Occipital lobe (tissue), 2 donors: ENCODE results near the gene IFNL2. TPM values are rescaled to one million over a fixed set of nuclear protein-coding genes. Genes with fewer than 3 reads are reported as not detected.
"Not testable (repeated sequence)": the region's sequence is repeated elsewhere in the genome, so short reads cannot be mapped to it uniquely, and the experiment has no call there.

Experiments
- DNase-seq: peaks from one replicate; lab custom pipeline; 2025; lab: John Stamatoyannopoulos, UW
- total RNA-seq: library from RNA; depleted of rRNA; stranded (reverse); fragments of >200 nt; gene quantifications from one replicate; pipeline ENCODE4 v1.2.3, GENCODE V29; 2014

IFNL2 gene
- total RNA-seq, 1 donor from 2014 or later: not detected

DNA sequence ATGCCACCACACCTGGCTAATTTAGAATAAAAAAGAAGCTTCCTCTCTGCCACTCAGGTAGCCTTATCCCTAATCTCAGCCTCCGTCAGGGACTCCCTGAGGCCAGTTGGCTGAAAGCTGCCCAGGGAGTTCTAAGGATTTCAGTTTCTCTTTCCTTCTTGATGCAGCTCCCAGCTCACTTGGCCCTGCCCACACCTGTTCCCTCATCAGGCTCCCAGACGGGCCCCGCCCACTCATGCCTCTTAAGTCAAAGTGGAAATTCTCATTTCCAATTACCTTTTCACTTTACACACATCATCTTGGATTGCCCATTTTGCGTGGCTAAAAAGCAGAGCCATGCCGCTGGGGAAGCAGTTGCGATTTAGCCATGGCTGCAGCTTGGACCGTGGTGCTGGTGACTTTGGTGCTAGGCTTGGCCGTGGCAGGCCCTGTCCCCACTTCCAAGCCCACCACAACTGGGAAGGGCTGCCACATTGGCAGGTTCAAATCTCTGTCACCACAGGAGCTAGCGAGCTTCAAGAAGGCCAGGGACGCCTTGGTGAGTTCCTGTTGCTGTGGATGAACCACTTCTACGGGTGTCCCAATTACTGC lies 28.0 kb downstream of the IFNL2 start, which contains the start of gene IFNL1:
IFNL1 (plus strand) TSS at position 353 of the 591 bp plus-strand sequence; CDS start at position 368, 15 bp downstream.
- DNase-seq: no peak

DNA sequence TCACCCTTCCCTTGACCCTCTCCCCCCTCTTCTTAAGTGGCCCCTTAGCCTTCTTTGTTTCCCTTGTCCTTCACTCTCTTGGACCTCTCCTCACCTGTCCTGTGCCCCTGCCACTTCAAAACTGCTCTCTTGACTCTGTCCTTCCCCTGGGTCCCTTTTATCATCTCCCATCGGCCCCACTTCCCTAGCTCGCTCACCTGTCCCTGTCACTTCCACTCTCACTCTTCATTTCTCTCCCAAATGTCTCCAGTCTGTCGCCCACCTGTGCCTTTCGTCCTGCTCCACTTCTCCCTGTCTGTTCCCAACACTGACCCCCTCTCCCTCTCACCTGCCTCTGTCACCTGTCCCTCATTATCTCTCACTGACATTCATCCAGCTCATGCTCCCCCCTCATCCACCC lies 28.7 kb downstream of the IFNL2 start:
- DNase-seq: no peak

DNA sequence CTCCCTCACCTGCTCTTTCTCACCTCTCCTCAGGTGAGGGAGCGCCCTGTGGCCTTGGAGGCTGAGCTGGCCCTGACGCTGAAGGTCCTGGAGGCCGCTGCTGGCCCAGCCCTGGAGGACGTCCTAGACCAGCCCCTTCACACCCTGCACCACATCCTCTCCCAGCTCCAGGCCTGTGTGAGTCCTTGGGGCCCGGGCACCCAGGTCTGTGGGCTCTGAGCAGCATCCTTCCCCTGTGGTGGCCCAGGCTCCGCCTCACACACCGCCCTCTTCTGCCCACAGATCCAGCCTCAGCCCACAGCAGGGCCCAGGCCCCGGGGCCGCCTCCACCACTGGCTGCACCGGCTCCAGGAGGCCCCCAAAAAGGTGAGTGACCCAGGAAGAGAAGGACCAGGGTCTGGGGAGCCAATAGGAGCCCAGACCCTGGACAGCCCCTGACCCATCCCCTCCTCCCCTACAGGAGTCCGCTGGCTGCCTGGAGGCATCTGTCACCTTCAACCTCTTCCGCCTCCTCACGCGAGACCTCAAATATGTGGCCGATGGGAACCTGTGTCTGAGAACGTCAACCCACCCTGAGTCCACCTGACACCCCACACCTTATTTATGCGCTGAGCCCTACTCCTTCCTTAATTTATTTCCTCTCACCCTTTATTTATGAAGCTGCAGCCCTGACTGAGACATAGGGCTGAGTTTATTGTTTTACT lies 29.9 kb downstream of the IFNL2 start:
- no peak for DNase-seq

DNA sequence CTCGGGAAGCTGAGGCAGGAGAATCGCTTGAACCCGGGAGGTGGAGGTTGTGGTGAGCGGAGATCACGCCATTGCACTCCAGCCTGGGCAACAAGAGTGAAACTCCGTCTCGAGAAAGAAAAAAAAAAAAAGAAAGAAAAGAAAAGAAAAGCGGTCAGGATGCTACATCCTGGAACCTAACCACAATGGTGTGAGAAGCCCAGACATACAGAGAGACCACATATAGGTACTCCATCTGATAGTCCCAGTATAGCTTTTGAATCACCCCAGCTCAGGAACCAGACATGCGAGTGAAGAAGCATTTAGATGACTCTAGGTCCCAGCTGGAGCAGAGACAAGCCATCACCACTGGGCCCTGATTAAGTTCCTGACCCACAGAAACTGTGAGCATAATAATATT lies 31.2 kb downstream of the IFNL2 start:
- DNase-seq: no peak

DNA sequence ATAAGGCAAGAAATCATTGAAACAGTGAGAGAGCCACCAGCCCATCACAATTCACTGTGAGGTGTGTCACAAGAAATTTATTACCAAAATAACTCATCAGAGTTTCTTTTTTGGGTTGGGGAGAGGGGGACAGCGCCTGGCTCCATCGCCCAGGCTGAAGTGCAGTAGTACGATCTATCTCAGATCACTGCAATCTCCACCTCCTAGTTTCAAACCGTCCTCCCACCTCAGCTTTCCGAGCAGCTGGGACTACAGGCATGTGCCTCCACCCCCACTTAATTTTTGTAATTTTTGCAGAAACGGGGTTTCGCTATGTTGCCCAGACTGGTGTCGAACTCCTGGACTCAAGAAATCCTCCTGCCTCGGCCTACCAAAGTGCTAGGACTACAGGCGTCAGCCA lies 31.6 kb downstream of the IFNL2 start:
- no peak for DNase-seq

DNA sequence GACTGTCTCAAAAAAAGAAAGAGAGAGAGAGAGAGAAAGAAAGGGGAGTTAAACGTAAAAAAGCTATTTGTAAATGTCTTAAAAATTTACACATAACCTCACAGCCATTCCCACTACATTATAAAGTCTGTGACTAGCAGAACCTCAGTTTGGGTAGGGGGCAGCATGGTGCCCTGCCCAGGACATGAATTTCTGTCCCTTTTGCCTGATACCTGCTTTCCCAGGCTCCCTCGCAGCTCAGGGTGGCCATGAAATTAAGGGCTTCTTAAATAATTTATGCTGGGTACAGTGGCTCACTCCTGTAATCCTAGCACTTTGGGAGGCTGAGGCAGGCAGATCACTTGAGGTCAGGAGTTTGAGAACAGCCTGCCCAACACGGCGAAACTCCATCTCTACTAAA lies 32.8 kb downstream of the IFNL2 start:
- DNase-seq: no peak

DNA sequence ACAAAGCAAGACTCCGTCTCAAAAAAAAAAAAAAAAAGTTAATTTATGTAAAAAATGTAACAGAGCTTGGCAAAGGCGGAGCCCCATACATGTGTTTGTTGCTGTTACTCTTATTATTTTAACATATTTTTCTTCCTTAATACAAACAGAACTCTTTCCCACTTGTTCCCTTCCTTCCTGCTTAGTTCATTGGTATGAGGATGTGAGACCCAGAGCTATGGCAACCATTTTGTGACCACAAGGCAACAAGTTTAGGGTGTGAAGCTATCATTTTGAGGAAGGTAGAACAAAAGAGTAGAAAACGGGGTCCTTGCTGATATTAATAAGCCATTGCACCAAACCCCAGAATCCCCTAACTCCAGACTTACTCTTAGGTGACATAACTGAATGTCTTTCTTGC lies 33.4 kb downstream of the IFNL2 start:
- no peak for DNase-seq

DNA sequence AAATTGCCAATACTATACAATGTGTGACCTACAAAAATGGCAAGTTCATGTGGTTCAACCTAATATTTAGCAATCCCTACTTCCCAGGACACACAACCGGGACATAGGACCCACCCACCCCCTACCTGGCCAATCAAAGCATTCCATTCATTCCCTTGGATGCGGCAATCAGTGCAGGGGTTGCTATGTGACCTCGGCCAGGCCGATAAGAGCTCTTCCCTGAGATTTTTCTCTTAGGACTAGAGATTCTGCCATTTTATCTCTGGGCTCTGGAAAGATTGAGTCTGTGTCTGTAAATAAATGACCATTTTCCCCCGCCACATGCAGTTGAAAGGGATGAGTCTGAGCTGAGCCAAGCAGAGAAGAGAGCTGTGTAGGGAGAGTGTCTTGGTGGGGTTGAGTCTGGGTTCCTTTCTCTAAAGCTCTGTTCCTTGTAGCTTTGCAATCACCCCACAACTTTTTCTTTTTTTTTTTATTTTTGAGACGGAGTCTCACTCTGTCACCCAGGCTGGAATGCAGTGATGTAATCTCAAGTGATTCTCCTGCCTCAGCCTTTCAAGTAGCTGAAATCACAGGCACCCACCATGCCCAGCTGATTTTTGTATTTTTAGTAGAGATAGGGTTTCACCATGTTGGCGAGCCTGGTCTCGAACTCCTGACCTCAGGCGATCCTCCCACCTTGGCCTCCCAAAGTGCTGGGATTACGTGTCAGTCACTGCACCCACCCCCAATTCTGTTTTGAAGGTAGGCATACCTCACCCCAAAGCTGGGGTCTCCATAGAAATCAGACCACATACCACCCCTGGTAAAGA lies 35.4 kb downstream of the IFNL2 start:
- no peak for DNase-seq

DNA sequence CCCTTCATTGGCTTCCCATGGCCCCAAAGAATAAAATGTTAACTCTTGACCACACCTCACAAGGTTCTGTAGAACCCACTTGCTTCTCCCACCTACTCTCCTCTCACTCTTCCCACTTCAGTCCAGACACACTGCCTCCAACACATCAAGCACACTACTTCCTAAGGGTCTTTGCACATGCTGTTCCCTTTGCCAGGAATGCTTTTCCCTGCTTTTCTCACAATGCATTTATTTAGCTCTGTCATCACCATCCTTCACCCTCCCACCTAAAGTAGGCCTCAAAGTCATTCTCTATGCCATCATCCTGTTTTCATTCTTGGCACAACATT lies 36.0 kb downstream of the IFNL2 start:
- DNase-seq: no peak

DNA sequence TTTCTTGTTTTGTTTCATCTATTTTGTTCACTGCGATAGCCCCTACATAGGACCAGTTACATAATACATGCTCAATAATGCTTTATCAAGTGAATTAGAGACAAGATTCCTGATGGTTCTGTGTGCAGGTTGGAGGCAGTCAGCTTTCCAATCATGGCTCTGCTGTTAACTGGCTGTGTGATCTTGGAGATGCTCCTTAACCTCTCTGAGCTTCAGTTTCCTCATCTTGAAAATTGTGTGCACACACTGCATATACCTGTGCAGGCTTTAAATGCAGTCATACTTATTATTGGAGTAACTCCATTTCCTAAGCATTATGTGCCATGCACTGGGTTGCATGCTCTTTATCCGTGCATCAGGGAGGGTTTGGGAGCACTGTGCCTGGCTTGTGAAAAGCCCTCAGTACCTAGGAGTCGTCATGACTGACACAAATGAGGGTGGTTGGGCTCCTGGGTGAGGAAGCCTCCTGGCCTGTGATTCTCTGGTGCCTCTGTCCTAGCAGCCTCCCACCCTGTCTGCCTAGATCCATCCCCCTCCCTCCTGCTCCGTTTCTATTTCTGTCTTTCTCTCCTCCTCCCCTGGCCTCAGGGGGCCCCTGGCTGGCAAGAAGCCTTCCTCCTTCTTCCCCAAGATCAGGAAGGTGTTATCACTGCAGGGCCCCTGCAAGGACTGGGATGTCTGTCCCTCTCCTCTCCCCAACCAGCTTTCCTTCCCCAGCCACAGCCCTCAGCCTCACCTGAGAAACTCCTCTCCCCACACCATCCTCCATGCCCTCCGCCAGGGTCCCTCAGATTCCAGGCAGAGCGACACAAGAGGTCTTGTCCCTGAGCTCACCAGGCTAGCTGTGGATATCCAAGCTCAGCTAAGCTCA lies 36.7 kb downstream of the IFNL2 start:
- no peak for DNase-seq

DNA sequence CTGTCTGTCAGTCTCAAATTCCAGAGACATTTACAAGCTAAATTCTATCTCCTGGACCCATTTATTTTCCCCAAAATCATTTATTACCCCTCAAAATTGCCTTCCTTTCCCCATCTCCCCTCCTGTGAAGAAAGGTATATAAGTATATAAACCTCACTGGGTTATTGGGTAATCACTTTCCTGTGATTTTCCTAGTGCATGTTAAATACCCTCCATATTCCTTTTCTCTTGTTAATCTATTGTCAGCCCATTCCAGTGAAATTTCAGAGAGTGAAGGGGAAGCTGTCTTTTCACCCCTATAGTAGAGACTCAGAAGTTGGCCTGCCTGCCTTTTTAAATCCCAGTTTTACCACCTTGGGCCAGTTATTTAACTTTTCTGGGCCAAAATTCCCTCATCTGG lies 37.9 kb downstream of the IFNL2 start:
- DNase-seq: no peak

DNA sequence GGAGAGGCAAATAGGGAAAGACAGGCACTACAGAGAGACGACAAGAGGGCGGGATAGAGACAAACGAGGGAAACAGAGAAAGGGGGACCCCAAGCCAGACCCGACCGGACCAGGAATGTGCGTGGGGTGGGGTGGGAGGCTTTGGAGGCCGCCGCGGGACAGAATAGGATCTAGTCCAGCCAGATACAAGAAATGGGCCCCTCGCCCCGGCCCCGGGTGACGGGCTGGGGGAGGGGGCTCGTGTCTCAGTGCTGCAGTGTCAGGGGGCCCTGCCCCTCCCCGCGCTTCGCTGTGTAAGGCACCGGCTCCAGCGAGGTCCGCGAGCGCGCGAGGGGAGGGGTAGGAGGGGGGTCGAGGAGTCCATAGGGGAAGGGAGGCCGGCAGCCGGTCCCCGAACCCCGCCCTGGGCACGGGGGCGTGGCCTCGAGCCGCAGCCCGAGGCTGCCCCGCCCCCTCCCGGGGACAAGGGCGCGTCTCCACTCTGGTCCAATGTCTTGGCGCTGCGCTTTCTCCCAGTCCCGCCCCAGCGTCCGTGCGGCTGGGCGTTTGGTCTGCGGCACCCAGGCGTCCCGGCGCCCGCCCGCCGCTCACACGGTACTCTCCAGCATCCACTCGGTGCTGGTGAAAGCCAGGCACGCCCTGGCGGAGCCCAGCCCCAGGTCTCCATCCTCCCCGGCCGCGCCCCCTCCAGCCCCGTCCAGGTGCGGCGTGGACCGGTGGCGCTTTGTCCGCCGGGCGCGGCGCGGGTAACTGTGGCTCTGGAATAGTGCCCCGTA lies 39.0 kb downstream of the IFNL2 start:
- DNase-seq: no peak

DNA sequence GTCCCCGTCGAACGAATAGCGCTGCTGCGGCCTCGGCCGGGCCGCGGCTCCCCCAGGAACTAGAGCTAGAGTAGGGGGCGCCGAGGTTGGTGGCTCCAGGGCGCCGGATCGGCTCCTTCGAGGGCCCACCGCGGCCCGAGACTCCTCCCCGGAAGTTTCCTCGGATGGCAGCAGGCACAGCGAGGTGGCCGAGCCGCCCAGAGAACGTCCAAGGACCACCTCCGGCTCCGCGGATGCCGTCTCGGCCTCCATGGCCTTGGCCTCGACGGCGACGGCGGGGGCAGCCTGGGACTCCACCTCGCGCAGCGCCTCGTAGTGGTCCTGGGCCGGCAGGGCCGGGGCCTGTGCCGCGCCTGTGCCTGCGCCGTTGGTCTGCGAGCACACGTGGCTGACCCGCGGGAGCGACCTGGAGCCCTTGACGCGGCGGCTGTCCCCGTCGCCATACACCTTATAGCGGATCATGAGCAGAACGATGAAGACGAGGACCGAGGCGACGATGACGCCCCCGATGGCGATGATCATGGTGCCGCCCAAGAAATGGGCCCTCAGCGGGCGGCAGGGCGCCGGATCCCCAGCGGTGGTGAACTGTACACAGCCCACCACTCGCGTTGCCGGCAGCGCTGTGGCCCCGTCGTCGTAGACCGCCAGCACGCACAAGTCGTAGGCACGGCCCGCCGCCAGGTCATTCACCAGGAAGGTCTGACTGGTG lies 39.8 kb downstream of the IFNL2 start:
- DNase-seq: no peak

DNA sequence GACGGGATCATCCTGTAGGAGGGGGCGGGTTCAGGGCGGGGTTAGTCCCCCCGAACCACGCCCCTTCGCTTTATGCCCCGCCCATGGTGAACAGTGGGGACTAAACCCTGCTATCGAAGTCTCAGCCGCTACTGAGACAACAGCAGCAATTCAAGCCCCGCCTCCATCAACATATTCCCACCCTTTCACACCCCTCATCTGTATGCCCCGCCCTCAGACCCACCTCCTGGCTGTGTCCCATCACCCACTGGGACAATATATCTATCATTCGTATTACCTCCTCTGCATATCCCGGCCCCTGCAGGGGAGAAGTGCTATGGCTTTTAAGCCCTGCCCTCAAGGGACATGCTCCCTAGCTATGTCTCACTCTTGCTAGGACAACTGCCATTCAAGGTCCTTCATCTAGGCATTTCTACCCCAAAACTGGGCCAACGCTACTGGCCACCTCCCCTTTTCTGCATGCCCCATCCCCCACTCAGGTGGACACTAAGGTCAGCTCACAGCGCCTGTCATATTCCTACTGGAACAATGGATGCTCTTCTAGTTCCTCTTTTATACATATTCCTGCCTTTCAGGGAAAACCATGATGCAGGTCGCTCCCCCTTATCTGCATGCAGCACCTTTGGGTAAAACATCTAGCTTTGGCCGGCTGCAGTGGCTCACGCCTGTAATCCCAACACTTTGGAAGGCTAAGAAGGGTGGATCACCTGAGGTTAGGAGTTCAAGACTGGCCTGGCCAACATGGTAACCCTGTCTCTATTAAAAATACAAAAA lies 40.5 kb downstream of the IFNL2 start:
- no peak for DNase-seq

DNA sequence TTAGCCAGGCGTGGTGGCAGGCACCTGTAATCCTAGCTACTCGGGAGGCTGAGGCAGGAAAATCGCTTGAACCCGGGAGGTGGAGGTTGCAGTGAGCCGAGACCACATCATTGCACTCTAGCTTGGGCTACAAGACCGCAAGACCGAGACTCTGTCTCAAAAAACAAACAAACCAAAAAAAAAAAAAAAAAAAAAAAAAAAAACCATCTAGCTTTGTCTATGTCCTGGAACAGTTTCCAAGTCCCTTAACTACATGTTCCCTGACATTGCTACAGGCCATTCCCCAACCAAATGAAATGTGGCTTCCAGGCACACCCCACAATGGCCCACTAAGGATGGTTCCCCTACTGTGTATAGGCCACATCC lies 41.1 kb downstream of the IFNL2 start:
- DNase-seq: not testable (repeated sequence)

DNA sequence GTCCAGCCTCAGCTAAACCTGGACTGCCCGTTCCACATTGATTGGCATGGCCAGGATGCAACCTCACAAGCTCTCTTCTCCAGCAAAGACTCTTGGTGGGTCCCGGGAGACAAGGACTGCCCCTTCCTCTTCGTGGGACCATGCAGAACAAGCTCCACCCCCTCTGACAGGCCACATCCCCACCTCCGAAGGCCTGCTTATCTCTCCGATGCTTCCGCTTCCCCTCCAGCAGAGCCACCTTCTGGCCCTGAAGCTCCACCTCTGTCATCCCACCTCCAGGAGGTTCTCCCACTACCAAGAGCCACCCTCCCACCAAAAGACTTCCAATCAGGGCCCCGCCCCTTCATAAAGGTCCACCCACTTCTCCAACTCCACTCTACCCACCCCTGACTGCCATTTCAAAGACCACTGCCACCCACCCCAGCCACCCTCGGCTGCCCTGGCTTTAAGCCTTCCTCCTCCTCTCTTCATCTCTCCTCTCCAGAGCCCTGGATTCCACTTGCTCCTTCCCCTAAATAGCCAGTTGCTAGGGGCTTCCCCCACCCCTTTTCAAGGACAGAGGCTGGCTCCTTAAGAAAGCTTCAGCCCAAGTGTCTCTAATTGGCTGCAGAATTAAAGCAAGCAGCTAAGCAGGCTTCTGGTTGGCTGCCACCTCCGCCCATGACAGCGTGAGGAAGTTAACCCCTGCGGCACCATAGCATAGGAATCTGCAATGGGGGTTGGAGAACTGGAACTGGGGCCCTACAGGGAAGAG lies 42.5 kb downstream of the IFNL2 start:
- DNase-seq: peak; percentile 64

DNA sequence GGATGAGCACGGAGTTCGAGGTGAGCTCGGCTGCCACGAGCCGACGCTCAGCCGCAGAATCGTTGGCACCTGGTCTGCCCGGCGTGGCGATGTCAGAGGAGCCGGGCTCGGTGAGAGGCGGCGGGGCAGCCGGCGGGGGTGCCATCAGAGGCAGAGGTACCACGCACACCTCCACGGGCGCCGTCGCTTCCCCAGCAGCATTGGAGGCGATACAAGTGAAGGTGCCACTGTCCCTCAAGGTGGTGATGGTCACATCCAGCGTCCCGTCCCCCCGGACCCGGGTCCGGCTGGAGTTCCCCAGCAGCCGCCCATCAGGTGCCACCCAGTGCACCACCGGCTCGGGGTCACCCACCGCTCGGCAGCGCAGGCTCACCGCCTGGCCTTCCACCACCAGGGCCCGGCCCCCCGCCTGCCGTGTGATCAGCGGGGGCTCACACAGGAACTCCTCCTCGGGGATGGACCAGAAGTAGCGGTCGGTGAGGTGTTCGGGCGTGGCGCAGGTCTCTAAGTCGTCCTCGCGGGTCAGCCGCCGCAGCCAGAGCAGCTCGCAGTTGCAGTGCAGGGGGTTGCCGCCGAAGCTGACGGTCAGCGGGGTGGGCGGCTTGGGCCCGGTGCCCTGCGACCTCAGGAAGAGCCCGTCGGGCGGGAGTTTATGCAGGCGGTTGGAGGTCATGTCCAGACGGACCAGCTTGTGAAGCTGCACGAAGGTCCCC lies 46.0 kb downstream of the IFNL2 start:
- DNase-seq: no peak

DNA sequence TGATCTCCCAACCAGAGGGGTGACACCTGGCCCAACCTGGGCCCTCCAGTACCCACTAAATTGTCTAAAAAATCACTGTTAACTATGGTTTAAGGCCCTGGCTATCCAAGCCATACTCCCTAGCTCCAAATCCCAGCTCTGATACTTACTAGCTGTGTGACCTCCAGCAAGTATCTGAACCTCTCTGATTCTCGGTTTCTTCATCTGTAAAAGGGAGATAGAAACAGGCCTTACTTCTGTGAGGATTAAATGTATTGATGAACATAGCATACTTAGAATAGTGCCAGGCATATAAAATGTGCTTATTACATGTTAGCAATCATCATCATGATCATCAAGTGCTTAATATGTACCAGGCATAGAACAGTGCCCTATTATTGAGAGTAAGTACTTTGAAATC lies 47.7 kb downstream of the IFNL2 start:
- no peak for DNase-seq
